Fibroblast of lung (primary cell): ENCODE results near the gene PDE4D. TPM values are rescaled to one million over a fixed set of nuclear protein-coding genes. Genes with fewer than 3 reads are reported as not detected.
A peak's percentile ranks its signal among the peaks of the same experiment; 100 is the strongest.

ENCODE experiments used
- DNase-seq, 2 donors: peaks; one replicate each; pipeline versions ENCODE4 v3.0.0 to v3.0.0-alpha.2; 2010; ENCODE audit warnings: low read depth in 2 of 2
- H2AFZ ChIP-seq: 2 replicates; pipeline ENCODE4 v1.5.1; 2012; ENCODE audit warnings: low read length, control low read depth, inconsistent platforms
- H3K27ac ChIP-seq: 2 replicates; pipeline ENCODE4 v1.5.1; 2011; ENCODE audit warnings: low read length, control low read depth; ENCODE audit not compliant: insufficient read depth
- H3K27me3 ChIP-seq: 2 replicates; pipeline ENCODE4 v1.5.1; 2011; ENCODE audit warnings: mild to moderate bottlenecking, low read length; ENCODE audit not compliant: control insufficient read depth, insufficient read depth
- H3K36me3 ChIP-seq: 2 replicates; pipeline ENCODE4 v1.5.1; 2011; ENCODE audit warnings: low read length; ENCODE audit not compliant: control insufficient read depth, insufficient read depth
- H3K4me1 ChIP-seq: 2 replicates; pipeline ENCODE4 v1.5.1; 2011; ENCODE audit warnings: low read length; ENCODE audit not compliant: control insufficient read depth, insufficient read depth; ENCODE audit errors: extremely low read depth
- H3K4me2 ChIP-seq: 2 replicates; pipeline ENCODE4 v1.5.1; 2011; ENCODE audit warnings: low read length, control low read depth; ENCODE audit not compliant: insufficient read depth; ENCODE audit errors: extremely low read depth
- H3K4me3 ChIP-seq, 4 experiments: fragments of 200-600 bp in 1 of 4; sonication (generic) in 1 of 4; replicated peaks in 1 of 4; 2 replicates each; pipeline ENCODE4 v1.5.1; 2011 to 2016; ENCODE audit warnings: low read length in 4 of 4, low read depth in 3 of 4, mild to moderate bottlenecking in 3 of 4, control low read depth in 2 of 4, inconsistent platforms in 1 of 4, mixed read lengths in 1 of 4; ENCODE audit not compliant: insufficient read depth in 1 of 4; ENCODE audit errors: control extremely low read depth in 1 of 4
- H3K79me2 ChIP-seq: 2 replicates; pipeline ENCODE4 v1.5.1; 2012; ENCODE audit warnings: mild to moderate bottlenecking, low read length, inconsistent platforms; ENCODE audit not compliant: control insufficient read depth, insufficient read depth
- H3K9ac ChIP-seq: 2 replicates; pipeline ENCODE4 v1.5.1; 2011; ENCODE audit warnings: mild to moderate bottlenecking, low read length, control low read depth; ENCODE audit not compliant: insufficient read depth
- H3K9me3 ChIP-seq: 2 replicates; pipeline ENCODE4 v1.5.1; 2012; ENCODE audit warnings: low read depth, low read length; ENCODE audit not compliant: control insufficient read depth, insufficient read depth
- H4K20me1 ChIP-seq: 2 replicates; pipeline ENCODE4 v1.5.1; 2011; ENCODE audit warnings: low read length; ENCODE audit not compliant: control insufficient read depth, insufficient read depth; ENCODE audit errors: extremely low read depth
- CTCF ChIP-seq, 2 donors: IDR thresholded peaks in 1 of 2; conservative IDR thresholded peaks in 1 of 2; 1 replicate in 1 of 2; 2 replicates in 1 of 2; pipeline ENCODE4 v1.5.1; 2011 to 2012; ENCODE audit warnings: low read length in 2 of 2, control low read depth in 1 of 2, inconsistent platforms in 1 of 2, low read depth in 1 of 2, mild to moderate bottlenecking in 1 of 2
- EZH2 ChIP-seq: IDR thresholded peaks from 2 replicates; pipeline ENCODE4 v1.5.1; 2012; ENCODE audit warnings: low read length, control low read depth, mild to moderate bottlenecking; ENCODE audit errors: missing control alignments
- polyA plus RNA-seq, 2 donors: library from polyadenylated mRNA; depleted of rRNA in 1 of 2; stranded (reverse) in 1 of 2; unstranded in 1 of 2; fragments of >200 nt; gene quantifications; 2 replicates each; pipeline ENCODE4 v1.2.1, GENCODE V29; 2011 to 2012; ENCODE audit warnings: missing spikeins in 1 of 2
- total RNA-seq: library from RNA; depleted of rRNA; stranded (reverse); fragments of >200 nt; gene quantifications from 2 replicates; pipeline ENCODE4 v1.2.1, GENCODE V29; 2014

The PDE4D gene
- total and polyA plus RNA-seq, 2 donors (not counting 1 experiment from before 2014, with no cell fraction given): 2.1 to 8.3 TPM

GRCh38 chr5:59637884-59638580 is 255.5 kb downstream of the PDE4D start:
- no peak overlapping the region for H3K27ac ChIP-seq
- H3K9me3 ChIP-seq: no peaks in the 10 kb centered on the region
- peak in 1 of 2 donors; percentile 30 for DNase-seq
- no peak overlapping the region for H3K9ac ChIP-seq
- no peaks in the 10 kb centered on the region for H3K36me3 ChIP-seq
- H3K4me2 ChIP-seq: no peak overlapping the region
- H3K27me3 ChIP-seq: no peaks in the 10 kb centered on the region
- H3K79me2 ChIP-seq: no peaks in the 10 kb centered on the region
- TF ChIP-seq EZH2: no peak
- no peak for TF ChIP-seq CTCF (conservative IDR thresholded peaks at IDR 0.05 in 1 of 2, IDR thresholded peaks at IDR 0.05 in 1 of 2; ENCODE audit: low read depth in 1 of 2, low read length in 2 of 2)
- no peaks in the 10 kb centered on the region for H4K20me1 ChIP-seq
- no peaks in the 10 kb centered on the region for H3K4me1 ChIP-seq
- no peak overlapping the region for H2AFZ ChIP-seq
- H3K4me3 ChIP-seq: no peak overlapping the region

GRCh38 chr5:59629561-59629960 is 264.0 kb downstream of the PDE4D start:
- H3K9ac ChIP-seq: no peak overlapping the region
- H3K4me3 ChIP-seq: no peak overlapping the region
- H3K4me1 ChIP-seq: no peaks in the 10 kb centered on the region
- no peaks in the 10 kb centered on the region for H3K9me3 ChIP-seq
- no peak for DNase-seq
- no peaks in the 10 kb centered on the region for H4K20me1 ChIP-seq
- H3K79me2 ChIP-seq: no peaks in the 10 kb centered on the region
- no peak overlapping the region for H3K4me2 ChIP-seq
- no peaks in the 10 kb centered on the region for H3K27me3 ChIP-seq
- H3K36me3 ChIP-seq: no peaks in the 10 kb centered on the region
- H2AFZ ChIP-seq: no peak overlapping the region
- TF ChIP-seq EZH2: no peak
- no peak for TF ChIP-seq CTCF (conservative IDR thresholded peaks at IDR 0.05 in 1 of 2, IDR thresholded peaks at IDR 0.05 in 1 of 2; ENCODE audit: low read depth in 1 of 2, low read length in 2 of 2)
- H3K27ac ChIP-seq: no peak overlapping the region

GRCh38 chr5:59628062-59628828 is 265.3 kb downstream of the PDE4D start:
- H3K27ac ChIP-seq: no peak overlapping the region
- H3K9me3 ChIP-seq: no peaks in the 10 kb centered on the region
- H3K4me1 ChIP-seq: no peaks in the 10 kb centered on the region
- TF ChIP-seq CTCF (conservative IDR thresholded peaks at IDR 0.05 in 1 of 2, IDR thresholded peaks at IDR 0.05 in 1 of 2; ENCODE audit: low read depth in 1 of 2, low read length in 2 of 2) (no peak), EZH2 (no peak)
- no peaks in the 10 kb centered on the region for H3K27me3 ChIP-seq
- H3K4me3 ChIP-seq: no peak overlapping the region
- H3K4me2 ChIP-seq: no peak overlapping the region
- no peaks in the 10 kb centered on the region for H3K36me3 ChIP-seq
- no peak overlapping the region for H2AFZ ChIP-seq
- H3K9ac ChIP-seq: no peak overlapping the region
- no peaks in the 10 kb centered on the region for H4K20me1 ChIP-seq
- DNase-seq: no peak
- no peaks in the 10 kb centered on the region for H3K79me2 ChIP-seq
